HG02884 (cell line): ENCODE data around the gene RAET1G.
"Not testable (repeated sequence)": the region's sequence is repeated elsewhere in the genome, so short reads cannot be mapped to it uniquely, and the experiment has no call there.

Experiments
- ATAC-seq: cut with Tn5 transposase; IDR thresholded peaks from one replicate; pipeline ENCODE4 v1.9.1; 2021; ENCODE audit warnings: mild to moderate bottlenecking, moderate library complexity; ENCODE audit not compliant: unreplicated experiment

RAET1G gene

GRCh38 chr6:149935246-149935645 lies 12.3 kb upstream of the RAET1G start:
- no peak for ATAC-seq

- ATAC-seq, result no peak
Observed at GRCh38 chr6:149934249-149935156, 11.6 kb upstream of the RAET1G start.

- no peak for ATAC-seq
Observed at GRCh38 chr6:149933461-149933860, 10.5 kb upstream of the RAET1G start.

GRCh38 chr6:149933036-149933435 lies 10.1 kb upstream of the RAET1G start:
- ATAC-seq, result no peak

GRCh38 chr6:149931501-149931900 lies 8.6 kb upstream of the RAET1G start:
- no peak for ATAC-seq

GRCh38 chr6:149929422-149929821 lies 6.5 kb upstream of the RAET1G start:
- no peak for ATAC-seq

- not testable (repeated sequence) for ATAC-seq
Observed at GRCh38 chr6:149927025-149927424, 4.1 kb upstream of the RAET1G start.

GRCh38 chr6:149925974-149926777 lies 3.3 kb upstream of the RAET1G start:
- no peak for ATAC-seq

- ATAC-seq, result no peak
Observed at GRCh38 chr6:149925253-149925973, 2.5 kb upstream of the RAET1G start.

GRCh38 chr6:149924933-149925252 lies 2.0 kb upstream of the RAET1G start:
- ATAC-seq, result no peak

GRCh38 chr6:149924206-149924932 lies 1.4 kb upstream of the RAET1G start:
- no peak for ATAC-seq

- ATAC-seq, result no peak
Observed at GRCh38 chr6:149923327-149923986, 536 bp upstream of the RAET1G start.

- ATAC-seq, result not testable (repeated sequence)
Observed at GRCh38 chr6:149922091-149922490, 830 bp downstream of the RAET1G start.

- ATAC-seq, result no peak
Observed at GRCh38 chr6:149921361-149921760, 1.6 kb downstream of the RAET1G start.

GRCh38 chr6:149919834-149920225 lies 3.1 kb downstream of the RAET1G start:
- no peak for ATAC-seq

GRCh38 chr6:149919126-149919833 lies 3.6 kb downstream of the RAET1G start:
- not testable (repeated sequence) for ATAC-seq

GRCh38 chr6:149918151-149918905 lies 4.6 kb downstream of the RAET1G start:
- ATAC-seq, result no peak

- no peak for ATAC-seq
Observed at GRCh38 chr6:149917679-149918078, 5.2 kb downstream of the RAET1G start.
